Prostate gland (tissue), 2 donors: ENCODE results near the gene SIVA1.
A peak's percentile ranks its signal among the peaks of the same experiment; 100 is the strongest.

Experiments used
- CTCF ChIP-seq, 4 experiments: fragments of 200-600 bp in 2 of 4; fragments of 450-650 bp in 2 of 4; sonication (generic) in 2 of 4; IDR thresholded peaks; 1 replicate in 3 of 4; 2 replicates in 1 of 4; pipeline ENCODE4 v1.5.1; 2016 to 2019; ENCODE audit warnings: antibody characterized with exemption in 4 of 4, mild to moderate bottlenecking in 2 of 4, moderate library complexity in 2 of 4
- POLR2A ChIP-seq: fragments of 450-650 bp; IDR thresholded peaks from one replicate; pipeline ENCODE4 v1.6.1; 2016; ENCODE audit warnings: antibody characterized with exemption, mild to moderate bottlenecking

GRCh38 chr14:104795781-104796686 is 43.1 kb downstream of the SIVA1 start:
- TF ChIP-seq POLR2A, result peak; percentile 64
- no peak for TF ChIP-seq CTCF (IDR thresholded peaks at IDR 0.05)
